ENCODE results near the gene EFEMP2.

EFEMP2 gene

DNA sequence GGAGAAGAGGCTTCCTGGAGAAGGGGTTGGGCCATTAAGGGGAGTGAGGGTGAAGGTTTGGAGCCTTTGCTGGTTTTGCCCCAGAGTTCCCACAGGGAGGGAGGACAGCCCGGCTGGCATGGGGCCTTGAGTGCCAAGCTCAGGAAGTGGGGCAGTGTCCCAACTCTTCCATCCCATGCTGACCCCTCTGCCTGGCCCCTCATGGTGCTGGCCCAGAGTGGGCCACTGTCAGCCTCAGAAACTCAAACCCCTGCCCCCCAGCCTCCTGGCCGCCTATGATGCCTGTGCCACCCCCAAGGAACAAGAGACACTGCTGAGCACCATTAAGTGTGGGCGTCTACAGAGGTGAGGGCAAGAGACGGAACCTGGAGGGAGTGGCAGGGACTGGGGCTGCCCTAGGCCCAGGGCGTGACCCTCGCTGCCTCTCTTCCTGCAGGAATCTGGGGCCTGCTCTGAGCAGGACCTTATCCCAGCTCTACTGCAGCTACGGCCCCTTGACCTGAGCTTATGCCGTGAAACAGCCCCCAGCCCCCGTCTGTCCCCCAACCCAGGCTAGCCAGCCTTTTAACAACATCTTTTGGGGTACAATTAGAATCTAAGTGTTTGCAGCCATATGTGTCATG is 6.9 kb downstream of the EFEMP2 start:
- DNase-seq = no peak

DNA sequence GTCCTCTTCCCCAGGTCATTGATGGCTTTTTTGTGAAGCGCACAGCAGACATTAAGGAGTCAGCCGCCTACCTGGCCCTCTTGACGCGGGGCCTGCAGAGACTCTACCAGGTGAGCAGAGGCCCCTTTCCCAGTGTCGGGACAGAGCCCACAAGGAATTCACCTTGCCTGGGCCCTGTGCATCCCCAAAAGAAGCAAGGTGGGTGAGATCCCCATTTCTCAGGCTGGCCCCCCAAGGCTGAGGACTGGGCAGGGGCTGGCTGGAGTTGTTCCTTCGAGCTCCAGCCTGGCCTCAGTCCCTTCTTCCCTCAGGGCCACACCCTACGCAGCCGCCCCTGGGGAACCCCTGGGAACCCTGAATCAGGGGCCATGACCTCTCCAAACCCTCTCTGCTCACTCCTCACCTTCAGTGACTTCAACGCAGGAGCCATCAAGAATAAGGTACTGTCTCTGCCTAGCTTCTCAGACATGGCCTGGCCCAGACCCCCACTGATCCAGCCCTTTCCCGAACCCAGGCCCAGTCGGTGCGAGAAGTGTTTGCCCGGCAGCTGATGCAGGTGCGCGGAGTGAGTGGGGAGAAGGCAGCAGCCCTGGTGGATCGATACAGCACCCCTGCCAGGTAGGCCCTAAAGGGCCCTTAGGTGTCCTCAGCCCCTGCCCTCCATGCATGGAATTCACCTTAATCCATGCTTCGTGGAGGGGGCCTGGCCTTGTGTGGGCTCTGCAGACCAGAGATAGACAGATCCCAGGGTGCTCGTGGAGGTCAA is 7.7 kb downstream of the EFEMP2 start:
- no peak for DNase-seq

- no peak for DNase-seq
Measured at GRCh38 chr11:65863889-65864705, 8.5 kb downstream of the EFEMP2 start.

GRCh38 chr11:65862941-65863888 is 9.4 kb downstream of the EFEMP2 start:
- DNase-seq = no peak

DNA sequence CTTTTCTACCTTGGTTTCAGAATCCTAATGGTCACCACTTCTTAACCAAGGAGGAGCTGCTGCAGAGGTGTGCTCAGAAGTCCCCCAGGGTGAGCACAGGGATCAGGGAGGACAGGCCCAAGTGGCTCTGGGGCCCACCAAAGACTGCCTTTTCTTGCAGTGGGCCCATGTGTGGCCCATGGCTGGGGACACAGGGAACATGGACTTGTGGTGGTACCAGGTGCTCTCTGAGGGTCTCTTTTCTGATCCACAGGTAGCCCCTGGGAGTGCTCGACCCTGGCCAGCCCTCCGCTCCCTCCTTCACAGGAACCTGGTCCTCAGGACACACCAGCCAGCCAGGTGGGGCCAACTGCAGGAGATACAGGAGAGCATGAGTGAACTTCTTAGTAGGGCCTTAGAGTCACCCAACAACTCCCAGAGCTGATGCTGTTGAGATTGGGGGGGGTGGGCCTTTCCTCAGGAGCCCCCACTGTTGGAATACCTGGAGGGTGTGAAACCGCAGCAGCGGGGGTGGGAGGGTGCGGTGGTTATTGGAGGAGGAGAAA is 10.3 kb downstream of the EFEMP2 start:
- DNase-seq = no peak

DNA sequence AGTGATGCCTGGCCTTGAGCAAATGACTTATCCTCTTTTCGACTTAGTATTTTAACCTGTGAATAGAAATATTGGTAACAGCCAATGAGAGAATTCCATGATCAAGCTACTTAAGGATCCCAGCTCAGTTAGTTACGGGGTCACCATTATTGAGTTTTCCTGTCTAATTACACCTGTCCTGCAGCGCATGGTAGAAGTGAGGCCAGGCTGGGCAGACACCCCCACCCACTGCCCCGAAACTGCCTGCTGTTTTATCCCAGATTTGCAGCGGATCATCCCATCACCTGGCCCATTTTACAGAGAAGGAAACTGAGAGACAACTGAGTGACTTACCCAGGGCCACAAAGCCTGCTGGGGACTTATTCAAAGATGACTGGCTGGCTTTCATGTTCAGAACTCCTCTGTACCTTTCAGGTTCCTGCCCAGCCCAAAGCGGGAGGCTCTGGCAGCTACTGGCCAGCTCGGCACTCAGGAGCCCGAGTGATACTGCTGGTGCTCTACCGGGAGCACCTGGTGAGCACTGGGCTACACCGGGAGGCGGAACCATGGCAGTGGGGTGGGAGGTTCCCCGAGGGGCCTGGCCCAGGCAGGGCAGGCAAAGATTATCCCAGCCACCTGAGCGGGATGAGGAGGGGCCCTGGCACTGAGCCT is 10.9 kb downstream of the EFEMP2 start:
- no peak for DNase-seq

DNA sequence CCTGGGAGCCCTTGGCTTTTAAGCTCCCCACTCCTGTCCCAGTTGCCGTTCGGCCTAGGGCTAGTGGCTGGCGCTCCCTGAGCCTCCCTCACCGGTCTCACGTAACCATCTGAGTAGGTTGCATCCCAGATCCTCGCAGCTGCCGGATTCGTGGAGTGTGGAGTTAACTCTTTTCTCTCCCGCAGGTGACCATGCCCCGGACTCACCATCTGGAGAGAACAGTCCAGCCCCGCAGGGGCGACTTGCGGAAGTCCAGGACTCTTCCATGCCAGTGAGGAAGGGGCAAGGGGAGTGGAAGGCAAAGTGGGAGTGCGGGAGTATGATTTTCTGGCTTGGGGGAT is 11.5 kb downstream of the EFEMP2 start:
- DNase-seq = no peak

- DNase-seq = peak; percentile 93
Measured at GRCh38 chr11:65860278-65861164, 12.1 kb downstream of the EFEMP2 start, which contains the start of gene MUS81. MUS81 (plus strand) TSS chr11:65860433; CDS start chr11:65860754, 321 bp downstream.

GRCh38 chr11:65859812-65860277 is 12.8 kb downstream of the EFEMP2 start:
- no peak for DNase-seq

DNA sequence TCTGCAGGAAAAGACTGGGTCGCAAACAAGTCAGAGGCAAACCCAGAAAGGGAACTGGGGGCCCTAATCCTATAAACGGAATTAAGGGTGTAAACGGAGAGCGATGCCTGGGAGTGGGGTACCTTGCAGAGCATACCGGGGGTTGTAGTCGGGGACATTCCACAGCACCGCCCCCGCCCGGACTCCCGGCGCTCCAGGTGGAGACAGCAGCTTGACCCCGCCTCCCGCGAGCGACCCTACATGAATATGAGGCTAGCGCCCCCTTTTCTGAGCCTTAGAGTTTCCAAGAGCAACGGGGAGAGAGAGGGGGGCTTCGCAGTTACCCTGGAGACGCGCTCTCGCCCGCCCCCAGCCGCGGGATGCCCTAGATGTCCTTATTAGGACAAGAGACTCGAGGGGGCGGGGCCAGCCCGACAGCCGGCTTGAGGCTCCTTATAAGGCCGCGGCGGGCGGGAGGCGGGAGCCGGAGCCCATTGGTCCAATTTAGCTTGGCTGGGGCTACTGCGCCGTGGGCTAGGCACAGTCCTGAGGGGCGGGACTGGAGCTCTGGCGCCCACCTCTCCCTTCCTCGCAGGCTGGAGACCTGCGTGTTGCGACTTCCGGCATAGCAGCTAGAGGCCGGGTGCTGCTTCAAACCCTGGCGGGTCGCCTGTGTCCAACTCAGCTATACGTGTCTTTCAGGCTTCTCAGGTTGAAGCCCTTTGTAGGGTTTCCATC is 13.3 kb downstream of the EFEMP2 start:
- DNase-seq = peak; percentile 99

GRCh38 chr11:65858681-65859087 is 13.9 kb downstream of the EFEMP2 start:
- DNase-seq = no peak

DNA sequence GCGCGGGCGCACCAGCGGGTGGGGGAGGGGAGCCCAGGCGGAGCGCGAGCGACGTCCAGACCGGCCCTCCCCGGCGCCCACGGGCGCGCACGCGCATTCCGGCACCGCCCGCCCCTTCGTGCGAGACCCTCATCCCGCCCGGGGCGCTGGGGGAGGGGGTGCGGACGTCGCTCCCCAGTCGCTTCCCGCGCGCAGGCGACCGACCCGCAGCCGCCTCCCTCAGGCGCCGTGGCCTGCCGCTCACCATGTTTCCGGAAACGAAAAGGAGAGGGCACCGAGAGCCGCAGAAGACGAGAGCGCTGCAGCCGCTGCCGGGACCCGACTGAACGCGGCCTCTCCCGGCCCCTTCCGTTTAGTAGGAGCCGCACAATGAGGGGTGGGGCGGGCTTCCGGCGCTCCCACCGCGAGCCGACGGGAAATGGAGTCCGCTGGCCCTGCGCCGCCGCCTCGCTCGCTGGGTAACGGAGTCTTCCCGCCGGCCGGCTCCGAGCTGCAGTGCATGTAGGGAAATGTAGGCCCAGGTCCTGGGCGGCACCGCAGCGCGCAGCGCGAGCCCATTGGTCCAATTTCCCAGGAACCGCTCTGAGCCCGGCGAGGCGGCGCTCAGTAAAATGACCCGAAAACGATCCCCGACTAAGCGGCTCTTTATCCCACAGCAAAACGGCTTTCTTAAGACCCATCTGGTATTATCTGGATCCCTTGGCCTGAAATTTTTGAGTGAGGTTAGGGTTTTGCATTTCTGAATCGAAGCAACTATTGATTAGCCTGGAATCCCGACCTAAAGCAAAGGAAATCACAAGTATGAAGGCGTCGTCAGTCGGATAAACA is 14.5 kb downstream of the EFEMP2 start, which contains the start of gene CFL1:
TSS of gene CFL1 (minus strand) at position 328 of the 828 bp plus-strand sequence. CDS start at position 247, 81 bp downstream.
- peak; percentile 96 for DNase-seq

- DNase-seq = no peak
Measured at GRCh38 chr11:65857500-65857852, 15.1 kb downstream of the EFEMP2 start.

- DNase-seq = peak; percentile 65
Measured at GRCh38 chr11:65856689-65857499, 15.7 kb downstream of the EFEMP2 start.

DNA sequence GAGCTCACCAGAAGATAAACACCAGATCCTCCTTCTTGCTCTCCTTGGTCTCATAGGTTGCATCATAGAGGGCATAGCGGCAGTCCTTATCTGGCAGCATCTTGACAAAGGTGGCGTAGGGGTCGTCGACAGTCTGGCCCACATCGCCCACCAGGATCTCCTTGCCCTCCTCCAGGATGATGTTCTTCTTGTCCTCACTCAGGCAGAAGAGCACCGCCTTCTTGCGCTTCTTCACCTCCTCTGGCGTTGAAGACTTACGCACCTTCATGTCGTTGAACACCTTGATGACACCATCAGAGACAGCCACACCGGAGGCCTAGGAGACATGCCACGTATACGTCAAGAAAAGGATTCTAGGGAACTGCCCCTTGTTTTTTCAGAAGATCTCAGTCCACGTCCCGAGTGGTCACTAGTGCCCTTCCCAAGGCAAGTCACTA is 16.7 kb downstream of the EFEMP2 start:
- DNase-seq = no peak

DNA sequence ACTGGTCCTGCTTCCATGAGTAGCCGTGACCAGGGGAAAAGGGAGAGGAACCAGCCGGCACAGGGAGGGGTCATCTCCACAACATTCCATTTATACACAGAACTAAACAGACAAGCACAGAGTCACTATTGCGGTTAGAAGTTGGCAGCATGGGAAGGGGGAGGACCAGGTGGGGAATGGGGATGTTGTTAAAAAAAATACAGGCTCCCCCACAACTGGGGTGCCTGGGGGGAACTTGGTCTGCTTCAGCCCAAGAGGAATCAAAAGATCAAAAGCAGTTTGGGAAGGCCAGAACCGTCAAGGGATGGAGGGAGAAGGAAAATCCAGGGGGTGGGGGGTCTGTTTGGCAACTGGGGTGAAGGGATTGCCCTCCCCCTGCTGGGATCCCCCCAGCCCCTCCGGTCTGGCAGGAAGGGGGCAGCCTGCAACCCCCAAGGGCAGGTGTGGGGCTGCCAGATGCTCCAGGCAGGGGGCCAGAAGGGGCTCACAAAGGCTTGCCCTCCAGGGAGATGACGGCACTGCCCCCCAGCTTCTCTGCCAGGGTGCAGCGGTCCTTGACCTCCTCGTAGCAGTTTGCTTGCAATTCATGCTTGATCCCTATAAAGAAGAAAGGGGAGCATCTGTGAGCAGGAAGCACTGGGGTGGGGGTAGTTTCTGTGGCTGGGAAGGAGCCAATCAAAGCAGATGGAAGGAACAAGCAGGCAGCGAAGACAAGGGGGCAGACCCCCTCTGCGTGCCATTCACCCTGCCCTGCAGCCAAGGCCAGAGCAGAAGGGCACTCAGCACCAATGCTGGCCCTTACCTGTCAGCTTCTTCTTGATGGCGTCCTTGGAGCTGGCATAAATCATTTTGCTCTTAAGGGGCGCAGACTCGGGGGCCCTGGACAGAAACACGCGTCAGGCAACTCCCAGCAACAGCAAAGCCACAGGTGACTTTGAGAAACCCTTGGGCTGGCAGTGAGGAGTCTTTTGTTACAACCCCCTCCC is 17.5 kb downstream of the EFEMP2 start:
- no peak for DNase-seq

Data from NCI-H510A (cell line).